ENCODE measurements around the gene DSCAML1. TPM values are rescaled to one million over a fixed set of nuclear protein-coding genes. Genes with fewer than 3 reads are reported as not detected.

Gene DSCAML1
- total RNA-seq, 6 experiments from 2014 or later = not detected

DNA sequence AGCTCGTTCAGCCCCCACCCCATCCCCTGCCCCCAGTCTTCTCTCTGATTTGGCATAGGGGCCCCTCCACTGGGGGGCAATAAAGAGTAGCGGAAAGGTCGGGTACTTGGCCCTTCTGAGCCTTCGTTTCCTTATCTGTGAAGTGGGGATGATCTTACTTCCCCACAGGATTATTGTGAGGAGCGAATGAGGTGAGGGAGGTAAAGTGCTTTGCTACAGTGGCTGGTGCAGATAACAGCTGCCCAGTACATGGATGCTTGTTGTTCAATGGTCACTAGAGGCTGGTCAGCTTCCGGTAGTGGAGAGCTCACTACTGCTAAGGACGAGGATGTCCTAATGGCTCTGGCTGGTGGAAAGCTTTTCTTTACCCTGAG, 368.2 kb downstream of the DSCAML1 start:
- H3K9me3 Mint-ChIP-seq = no peaks in the 10 kb centered on the region
- H3K4me1 Mint-ChIP-seq (ENCODE audit: low read depth) = no peaks in the 10 kb centered on the region
- peaks cover 32% of the 10 kb centered on the region for H3K27me3 Mint-ChIP-seq (ENCODE audit: insufficient read depth)
- no peak overlapping the region for H3K4me3 Mint-ChIP-seq
- no peak overlapping the region for H3K27ac Mint-ChIP-seq
- no peak for DNase-seq
- no peaks in the 10 kb centered on the region for H3K36me3 Mint-ChIP-seq (ENCODE audit: low read depth)
- TF ChIP-seq, protein P1, sequence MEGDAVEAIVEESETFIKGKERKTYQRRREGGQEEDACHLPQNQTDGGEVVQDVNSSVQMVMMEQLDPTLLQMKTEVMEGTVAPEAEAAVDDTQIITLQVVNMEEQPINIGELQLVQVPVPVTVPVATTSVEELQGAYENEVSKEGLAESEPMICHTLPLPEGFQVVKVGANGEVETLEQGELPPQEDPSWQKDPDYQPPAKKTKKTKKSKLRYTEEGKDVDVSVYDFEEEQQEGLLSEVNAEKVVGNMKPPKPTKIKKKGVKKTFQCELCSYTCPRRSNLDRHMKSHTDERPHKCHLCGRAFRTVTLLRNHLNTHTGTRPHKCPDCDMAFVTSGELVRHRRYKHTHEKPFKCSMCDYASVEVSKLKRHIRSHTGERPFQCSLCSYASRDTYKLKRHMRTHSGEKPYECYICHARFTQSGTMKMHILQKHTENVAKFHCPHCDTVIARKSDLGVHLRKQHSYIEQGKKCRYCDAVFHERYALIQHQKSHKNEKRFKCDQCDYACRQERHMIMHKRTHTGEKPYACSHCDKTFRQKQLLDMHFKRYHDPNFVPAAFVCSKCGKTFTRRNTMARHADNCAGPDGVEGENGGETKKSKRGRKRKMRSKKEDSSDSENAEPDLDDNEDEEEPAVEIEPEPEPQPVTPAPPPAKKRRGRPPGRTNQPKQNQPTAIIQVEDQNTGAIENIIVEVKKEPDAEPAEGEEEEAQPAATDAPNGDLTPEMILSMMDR (IDR thresholded peaks at IDR 0.05) = no peak

- no peaks in the 10 kb centered on the region for H3K36me3 Mint-ChIP-seq (ENCODE audit: low read depth)
- H3K4me1 Mint-ChIP-seq (ENCODE audit: low read depth) = no peaks in the 10 kb centered on the region
- H3K27me3 Mint-ChIP-seq (ENCODE audit: insufficient read depth) = peaks cover 35% of the 10 kb centered on the region
Measured at GRCh38 chr11:117428186-117428855, 368.7 kb downstream of the DSCAML1 start.

DNA sequence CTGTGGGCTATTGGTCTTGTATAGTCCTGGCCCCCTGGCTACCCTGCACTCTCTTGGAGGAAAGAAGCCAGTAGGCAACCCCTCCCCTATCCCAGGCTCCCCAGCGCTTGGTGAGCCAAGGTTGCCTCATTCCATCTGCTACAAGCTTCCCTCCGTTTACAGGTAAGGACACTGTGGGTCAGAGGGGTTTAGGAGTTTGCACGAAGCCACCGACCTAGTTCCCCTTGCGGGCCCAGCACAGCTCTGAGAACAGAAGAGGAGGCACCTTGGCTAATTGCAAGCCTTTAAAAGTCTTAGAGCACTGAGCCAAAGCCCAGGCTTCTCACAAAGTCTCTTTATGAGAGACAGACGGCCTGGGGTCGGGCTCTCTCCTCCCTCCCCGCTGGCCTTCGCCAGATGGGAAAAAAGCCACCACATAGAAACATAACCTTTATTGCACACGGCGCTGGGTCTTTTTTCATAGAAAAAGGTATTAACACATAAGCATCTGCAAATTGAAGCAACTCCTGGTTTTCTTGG, 369.6 kb downstream of the DSCAML1 start:
- TF ChIP-seq, protein P1 (IDR thresholded peaks at IDR 0.05) = no peak
- Mint-ChIP-seq H3K9me3 (no peaks in the 10 kb centered on the region), H3K27me3 (ENCODE audit: insufficient read depth) (peaks cover 28% of the 10 kb centered on the region), H3K36me3 (ENCODE audit: low read depth) (no peaks in the 10 kb centered on the region), H3K4me3 (no peak overlapping the region), H3K4me1 (ENCODE audit: low read depth) (no peaks in the 10 kb centered on the region), H3K27ac (no peak overlapping the region)
- no peak for DNase-seq

More at GRCh38 chr11:117428186-117428855, 368.7 kb downstream of the DSCAML1 start:
- Mint-ChIP-seq H3K27ac (no peak overlapping the region), H3K9me3 (no peaks in the 10 kb centered on the region), H3K4me3 (no peak overlapping the region)
- TF ChIP-seq, protein P1 (IDR thresholded peaks at IDR 0.05) = no peak
- DNase-seq = no peak

- Mint-ChIP-seq H3K4me1 (ENCODE audit: low read depth) (no peaks in the 10 kb centered on the region), H3K27me3 (ENCODE audit: insufficient read depth) (peaks cover 33% of the 10 kb centered on the region), H3K27ac (no peak overlapping the region), H3K36me3 (ENCODE audit: low read depth) (no peaks in the 10 kb centered on the region), H3K4me3 (no peak overlapping the region), H3K9me3 (no peaks in the 10 kb centered on the region)
- DNase-seq = no peak
- TF ChIP-seq, protein P1 (IDR thresholded peaks at IDR 0.05) = no peak
Measured at GRCh38 chr11:117426941-117427340, 370.1 kb downstream of the DSCAML1 start.

- no peaks in the 10 kb centered on the region for H3K4me1 Mint-ChIP-seq (ENCODE audit: low read depth)
- no peak overlapping the region for H3K27ac Mint-ChIP-seq
- no peak overlapping the region for H3K4me3 Mint-ChIP-seq
- peaks cover 30% of the 10 kb centered on the region for H3K27me3 Mint-ChIP-seq (ENCODE audit: insufficient read depth)
- peak; percentile 16 for DNase-seq
- no peaks in the 10 kb centered on the region for H3K9me3 Mint-ChIP-seq
- TF ChIP-seq, protein P1 (IDR thresholded peaks at IDR 0.05) = peak; percentile 96
- H3K36me3 Mint-ChIP-seq (ENCODE audit: low read depth) = no peaks in the 10 kb centered on the region
Measured at GRCh38 chr11:117426297-117426685, 370.7 kb downstream of the DSCAML1 start.
